ENCODE results near the gene HEPN1. TPM values are rescaled to one million over a fixed set of nuclear protein-coding genes. Genes with fewer than 3 reads are reported as not detected.

The HEPN1 gene
- total RNA-seq = not detected

- DNase-seq (ENCODE audit: low spot score in 2 of 2) (no peak), FAIRE-seq (no peak)
Observed at GRCh38 chr11:124918950-124919349, at the start of gene HEPN1. Gene HEPN1, plus strand, starts transcription at chr11:124919250.

GRCh38 chr11:124869331-124869730, 49.7 kb upstream of the HEPN1 start:
- no peak for DNase-seq (ENCODE audit: low spot score in 2 of 2)
- FAIRE-seq = no peak

- DNase-seq (ENCODE audit: low spot score in 2 of 2) = no peak
- no peak for FAIRE-seq
Observed at GRCh38 chr11:124869856-124870387, 49.1 kb upstream of the HEPN1 start.

- no peak for FAIRE-seq
- DNase-seq (ENCODE audit: low spot score in 2 of 2) = no peak
Observed at GRCh38 chr11:124870430-124870829, 48.6 kb upstream of the HEPN1 start.

- FAIRE-seq (no peak), DNase-seq (ENCODE audit: low spot score in 2 of 2) (no peak)
Observed at GRCh38 chr11:124872280-124872679, 46.8 kb upstream of the HEPN1 start.

- no peak for FAIRE-seq
- DNase-seq (ENCODE audit: low spot score in 2 of 2) = no peak
Observed at GRCh38 chr11:124872741-124873140, 46.3 kb upstream of the HEPN1 start.

GRCh38 chr11:124873951-124874350, 45.1 kb upstream of the HEPN1 start:
- DNase-seq (ENCODE audit: low spot score in 2 of 2) = no peak
- no peak for FAIRE-seq

GRCh38 chr11:124874571-124875255, 44.3 kb upstream of the HEPN1 start:
- no peak for FAIRE-seq
- no peak for DNase-seq (ENCODE audit: low spot score in 2 of 2)

GRCh38 chr11:124875401-124875800, 43.6 kb upstream of the HEPN1 start:
- no peak for FAIRE-seq

GRCh38 chr11:124875943-124876817, 42.9 kb upstream of the HEPN1 start:
- no peak for FAIRE-seq

More at GRCh38 chr11:124875401-124875800, 43.6 kb upstream of the HEPN1 start:
- DNase-seq (ENCODE audit: low spot score in 2 of 2) = no peak

GRCh38 chr11:124876818-124877630, 42.0 kb upstream of the HEPN1 start:
- DNase-seq (ENCODE audit: low spot score in 2 of 2) = no peak
- FAIRE-seq = no peak

More at GRCh38 chr11:124875943-124876817, 42.9 kb upstream of the HEPN1 start:
- peak; percentile 87 to 95 for DNase-seq (ENCODE audit: low spot score in 2 of 2)

- no peak for DNase-seq (ENCODE audit: low spot score in 2 of 2)
- no peak for FAIRE-seq
Observed at GRCh38 chr11:124877631-124877909, 41.5 kb upstream of the HEPN1 start.

GRCh38 chr11:124877910-124878758, 40.9 kb upstream of the HEPN1 start:
- FAIRE-seq (no peak), DNase-seq (ENCODE audit: low spot score in 2 of 2) (no peak)

GRCh38 chr11:124878759-124879492, 40.1 kb upstream of the HEPN1 start:
- FAIRE-seq (no peak), DNase-seq (ENCODE audit: low spot score in 2 of 2) (no peak)

GRCh38 chr11:124879493-124880289, 39.4 kb upstream of the HEPN1 start:
- FAIRE-seq (no peak), DNase-seq (ENCODE audit: low spot score in 2 of 2) (no peak)

GRCh38 chr11:124880290-124880611, 38.8 kb upstream of the HEPN1 start:
- no peak for FAIRE-seq
- DNase-seq (ENCODE audit: low spot score in 2 of 2) = no peak

GRCh38 chr11:124880958-124881357, 38.1 kb upstream of the HEPN1 start:
- no peak for FAIRE-seq
- DNase-seq (ENCODE audit: low spot score in 2 of 2) = no peak

GRCh38 chr11:124882339-124883071, 36.5 kb upstream of the HEPN1 start:
- no peak for FAIRE-seq
- no peak for DNase-seq (ENCODE audit: low spot score in 2 of 2)
